PC-3 (cell line): ENCODE results near the gene SDK1.

Experiments used
- EZH2 ChIP-seq: fragments of 300-600 bp; sonication (generic); IDR thresholded peaks from one replicate; pipeline ENCODE4 v1.6.1; 2017; ENCODE audit warnings: antibody characterized with exemption, mild to moderate bottlenecking, low read length; ENCODE audit not compliant: unreplicated experiment
- EZH2phosphoT487 ChIP-seq: fragments of 300-600 bp; sonication (generic); IDR thresholded peaks from 2 replicates; pipeline ENCODE4 v1.6.1; 2018; ENCODE audit warnings: mild to moderate bottlenecking, antibody characterized with exemption, low read length, borderline replicate concordance
- TF ChIP-seq, protein P1 (sequence below): fragments of 300-600 bp; sonication (generic); conservative IDR thresholded peaks from 2 replicates; pipeline ENCODE4 v1.5.1; 2017; ENCODE audit warnings: antibody characterized with exemption, low read depth, mild to moderate bottlenecking, low read length

GRCh38 chr7:3561932-3562331 is 260.9 kb downstream of the SDK1 start:
- TF ChIP-seq, protein P1, sequence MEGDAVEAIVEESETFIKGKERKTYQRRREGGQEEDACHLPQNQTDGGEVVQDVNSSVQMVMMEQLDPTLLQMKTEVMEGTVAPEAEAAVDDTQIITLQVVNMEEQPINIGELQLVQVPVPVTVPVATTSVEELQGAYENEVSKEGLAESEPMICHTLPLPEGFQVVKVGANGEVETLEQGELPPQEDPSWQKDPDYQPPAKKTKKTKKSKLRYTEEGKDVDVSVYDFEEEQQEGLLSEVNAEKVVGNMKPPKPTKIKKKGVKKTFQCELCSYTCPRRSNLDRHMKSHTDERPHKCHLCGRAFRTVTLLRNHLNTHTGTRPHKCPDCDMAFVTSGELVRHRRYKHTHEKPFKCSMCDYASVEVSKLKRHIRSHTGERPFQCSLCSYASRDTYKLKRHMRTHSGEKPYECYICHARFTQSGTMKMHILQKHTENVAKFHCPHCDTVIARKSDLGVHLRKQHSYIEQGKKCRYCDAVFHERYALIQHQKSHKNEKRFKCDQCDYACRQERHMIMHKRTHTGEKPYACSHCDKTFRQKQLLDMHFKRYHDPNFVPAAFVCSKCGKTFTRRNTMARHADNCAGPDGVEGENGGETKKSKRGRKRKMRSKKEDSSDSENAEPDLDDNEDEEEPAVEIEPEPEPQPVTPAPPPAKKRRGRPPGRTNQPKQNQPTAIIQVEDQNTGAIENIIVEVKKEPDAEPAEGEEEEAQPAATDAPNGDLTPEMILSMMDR = no peak
- TF ChIP-seq EZH2phosphoT487 (no peak), EZH2 (no peak)
